Lower lobe of right lung (tissue), 2 donors: Measurements from ENCODE around the gene SELENOO. TPM values are rescaled to one million over a fixed set of nuclear protein-coding genes. Genes with fewer than 3 reads are reported as not detected.

Experiments used
- ATAC-seq, 2 donors: fragments of 200-7000 bp; cut with Tn5 transposase; one replicate each; pipeline ENCODE4 v1.9.1; 2020 to 2022; ENCODE audit warnings: mild to moderate bottlenecking in 2 of 2, moderate library complexity in 2 of 2
- DNase-seq: peaks from one replicate; pipeline ENCODE4 v3.0.0-alpha.2; 2020
- H3K27ac ChIP-seq: fragments of 200-600 bp; one replicate; pipeline ENCODE4 v1.8.0; 2022
- H3K27me3 ChIP-seq: fragments of 200-600 bp; one replicate; pipeline ENCODE4 v1.8.0; 2022; ENCODE audit warnings: low read depth
- H3K36me3 ChIP-seq: fragments of 200-600 bp; one replicate; pipeline ENCODE4 v1.8.0; 2022; ENCODE audit warnings: mild to moderate bottlenecking
- H3K4me1 ChIP-seq: fragments of 200-600 bp; one replicate; pipeline ENCODE4 v1.8.0; 2022
- H3K4me3 ChIP-seq: fragments of 200-600 bp; one replicate; pipeline ENCODE4 v1.8.0; 2022; ENCODE audit warnings: mild to moderate bottlenecking
- H3K9me3 ChIP-seq: fragments of 200-600 bp; one replicate; pipeline ENCODE4 v1.8.0; 2022
- CTCF ChIP-seq: fragments of 200-600 bp; IDR thresholded peaks from one replicate; pipeline ENCODE4 v1.8.0; 2022; ENCODE audit warnings: antibody characterized with exemption, mild to moderate bottlenecking
- intact Hi-C: fragments of 100-400 bp; cut with DNase I; formaldehyde crosslinking; loops from one replicate; pipeline ENCODE4 v1.11.0; 2022
- total RNA-seq: library from RNA; stranded (reverse); fragmentation: NEBNext Ultra II Directional; extraction: Animal tissue kit (Norgen Biotek cat#: 25700); gene quantifications from one replicate; pipeline ENCODE4 v1.2.1, GENCODE V29; 2021
- donor health status: DM: no; HTN: yes; CAD: no; lungs with severe emphysema.

The SELENOO gene
- total RNA-seq, 1 donor from 2014 or later, result 18.7 TPM

GRCh38 chr22:50218996-50219727 lies 18.4 kb downstream of the SELENOO start:
- Histone ChIP-seq H3K27me3 (no peaks in the 10 kb centered on the region), H3K4me3 (no peak overlapping the region), H3K9me3 (no peaks in the 10 kb centered on the region), H3K4me1 (peaks cover 6% of the 10 kb centered on the region), H3K27ac (no peak overlapping the region), H3K36me3 (peaks cover 91% of the 10 kb centered on the region)
- ATAC-seq, result peak; percentile 85 to 87
- intact Hi-C loops, result no loop called here
- no peak for TF ChIP-seq CTCF
- DNase-seq, result peak; percentile 90

GRCh38 chr22:50219800-50220602 lies 19.2 kb downstream of the SELENOO start:
- intact Hi-C loops, result no loop called here
- Histone ChIP-seq H3K27me3 (no peaks in the 10 kb centered on the region), H3K4me1 (peaks cover 6% of the 10 kb centered on the region), H3K36me3 (peaks cover 91% of the 10 kb centered on the region), H3K9me3 (no peaks in the 10 kb centered on the region), H3K4me3 (no peak overlapping the region), H3K27ac (no peak overlapping the region)
- DNase-seq (peak; percentile 42), ATAC-seq (peak in 1 of 2 donors; percentile 1)
- no peak for TF ChIP-seq CTCF

- Histone ChIP-seq H3K9me3 (no peaks in the 10 kb centered on the region), H3K36me3 (peaks cover 93% of the 10 kb centered on the region)
- no peak for ATAC-seq
Observed at GRCh38 chr22:50220603-50221409, 20.0 kb downstream of the SELENOO start.

GRCh38 chr22:50221410-50222300 lies 20.8 kb downstream of the SELENOO start:
- TF ChIP-seq CTCF, result no peak
- Histone ChIP-seq H3K27ac (no peak overlapping the region), H3K9me3 (no peaks in the 10 kb centered on the region), H3K27me3 (no peaks in the 10 kb centered on the region), H3K4me1 (peaks cover 6% of the 10 kb centered on the region), H3K4me3 (no peak overlapping the region), H3K36me3 (peaks cover 92% of the 10 kb centered on the region)
- no peak for ATAC-seq
- intact Hi-C loops, result no loop called here
- DNase-seq, result peak; percentile 45

More at GRCh38 chr22:50220603-50221409, 20.0 kb downstream of the SELENOO start:
- no peak for TF ChIP-seq CTCF
- Histone ChIP-seq H3K4me3 (no peak overlapping the region), H3K4me1 (peaks cover 6% of the 10 kb centered on the region), H3K27ac (no peak overlapping the region), H3K27me3 (no peaks in the 10 kb centered on the region)
- intact Hi-C loops, result no loop called here
- DNase-seq, result peak; percentile 39
